Cerebellar cortex (tissue), 1 donor: Measurements from ENCODE around the gene LRRC52.

Source experiments
- DNase-seq: peaks from one replicate; pipeline ENCODE4 v3.0.0-alpha.2; 2015; ENCODE audit warnings: low spot score

The LRRC52 gene

GRCh38 chr1:165537356-165538109, 6.3 kb upstream of the LRRC52 start:
- DNase-seq: no peak

- no peak for DNase-seq
Observed at GRCh38 chr1:165539306-165539705, 4.5 kb upstream of the LRRC52 start.

GRCh38 chr1:165539908-165540307, 3.9 kb upstream of the LRRC52 start:
- no peak for DNase-seq

- DNase-seq: no peak
Observed at GRCh38 chr1:165542015-165542631, 1.7 kb upstream of the LRRC52 start.

- no peak for DNase-seq
Observed at GRCh38 chr1:165542647-165543046, 1.2 kb upstream of the LRRC52 start.

- no peak for DNase-seq
Observed at GRCh38 chr1:165544996-165545395, 1.2 kb downstream of the LRRC52 start.

- no peak for DNase-seq
Observed at GRCh38 chr1:165545974-165546373, 2.2 kb downstream of the LRRC52 start.

GRCh38 chr1:165549973-165550372, 6.2 kb downstream of the LRRC52 start:
- no peak for DNase-seq

GRCh38 chr1:165551469-165551868, 7.7 kb downstream of the LRRC52 start:
- DNase-seq: peak; percentile 39

GRCh38 chr1:165560883-165561656, 17.3 kb downstream of the LRRC52 start:
- DNase-seq: no peak

- no peak for DNase-seq
Observed at GRCh38 chr1:165562571-165562970, 18.8 kb downstream of the LRRC52 start.

GRCh38 chr1:165563551-165563950, 19.8 kb downstream of the LRRC52 start:
- no peak for DNase-seq

GRCh38 chr1:165564561-165564960, 20.8 kb downstream of the LRRC52 start:
- DNase-seq: no peak

- DNase-seq: no peak
Observed at GRCh38 chr1:165565751-165566490, 22.1 kb downstream of the LRRC52 start.

- no peak for DNase-seq
Observed at GRCh38 chr1:165570078-165570477, 26.3 kb downstream of the LRRC52 start.

- DNase-seq: no peak
Observed at GRCh38 chr1:165573787-165574186, 30.0 kb downstream of the LRRC52 start.

GRCh38 chr1:165574295-165574694, 30.5 kb downstream of the LRRC52 start:
- no peak for DNase-seq

- no peak for DNase-seq
Observed at GRCh38 chr1:165575468-165576099, 31.8 kb downstream of the LRRC52 start.

- no peak for DNase-seq
Observed at GRCh38 chr1:165576536-165576935, 32.7 kb downstream of the LRRC52 start.

- DNase-seq: no peak
Observed at GRCh38 chr1:165577707-165578106, 33.9 kb downstream of the LRRC52 start.

- no peak for DNase-seq
Observed at GRCh38 chr1:165580931-165581871, 37.4 kb downstream of the LRRC52 start.
